HG03469 (cell line): ENCODE measurements around the gene EXOSC9.

Experiments
- ATAC-seq: cut with Tn5 transposase; IDR thresholded peaks from one replicate; pipeline ENCODE4 v1.9.1; 2021; ENCODE audit warnings: mild to moderate bottlenecking, moderate library complexity, moderate number of reproducible peaks; ENCODE audit not compliant: unreplicated experiment

The EXOSC9 gene

DNA sequence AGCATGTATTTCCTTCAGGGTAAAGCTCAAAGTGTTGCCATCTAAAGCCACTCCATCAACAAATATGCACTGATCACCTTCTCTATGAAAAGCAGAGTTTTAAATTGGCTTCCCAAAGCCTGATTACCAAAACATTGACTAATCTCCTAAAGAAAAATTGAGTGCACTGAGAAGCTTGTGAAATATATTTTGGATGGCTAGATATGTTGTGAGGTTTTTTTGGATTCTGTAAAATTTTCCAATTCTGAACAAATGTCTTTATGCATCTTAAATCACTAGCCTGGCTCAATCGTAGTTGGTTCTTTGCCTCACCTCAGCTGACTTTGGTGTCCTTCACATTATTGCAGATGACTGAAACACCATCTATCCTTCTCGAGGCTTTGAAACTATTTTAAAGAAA is 14.9 kb upstream of the EXOSC9 start:
- ATAC-seq: no peak

DNA sequence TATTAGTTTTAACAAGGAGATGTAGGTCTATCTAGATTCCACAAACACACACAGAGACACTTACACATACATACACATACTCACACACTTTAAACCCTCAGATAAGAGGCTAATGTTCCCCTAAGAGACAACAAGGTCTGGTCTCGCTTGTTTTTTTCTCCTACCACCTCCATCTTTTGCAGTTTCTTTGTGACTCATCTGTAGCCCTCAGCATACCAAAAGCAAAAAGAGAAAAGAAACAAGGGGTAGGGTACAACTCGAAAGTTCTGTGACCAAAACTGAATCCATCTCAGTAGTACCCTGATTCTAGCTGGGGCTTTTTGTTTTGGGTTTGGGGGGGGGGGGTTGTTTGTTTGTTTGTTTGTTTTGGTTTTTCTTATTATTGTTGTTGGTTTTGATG is 12.2 kb upstream of the EXOSC9 start:
- peak; percentile 87 for ATAC-seq

DNA sequence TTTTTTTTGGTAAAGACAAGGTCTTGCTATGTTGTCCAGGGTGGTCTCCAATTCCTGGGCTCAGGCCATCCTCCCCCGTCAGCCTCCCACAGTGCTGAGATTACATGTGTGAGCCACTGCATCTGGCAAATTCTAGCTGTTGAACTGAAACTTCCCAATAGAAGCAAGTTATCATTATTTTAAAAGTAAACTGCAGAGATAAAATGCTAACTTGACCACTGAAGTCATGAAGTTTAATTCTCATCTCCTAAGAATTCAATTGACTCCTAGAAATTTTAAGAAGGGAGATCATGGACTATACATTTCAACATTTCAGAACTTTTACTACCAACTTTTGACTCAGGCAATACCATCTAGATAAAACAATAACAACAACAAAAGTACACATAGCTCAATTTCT is 11.7 kb upstream of the EXOSC9 start:
- no peak for ATAC-seq

DNA sequence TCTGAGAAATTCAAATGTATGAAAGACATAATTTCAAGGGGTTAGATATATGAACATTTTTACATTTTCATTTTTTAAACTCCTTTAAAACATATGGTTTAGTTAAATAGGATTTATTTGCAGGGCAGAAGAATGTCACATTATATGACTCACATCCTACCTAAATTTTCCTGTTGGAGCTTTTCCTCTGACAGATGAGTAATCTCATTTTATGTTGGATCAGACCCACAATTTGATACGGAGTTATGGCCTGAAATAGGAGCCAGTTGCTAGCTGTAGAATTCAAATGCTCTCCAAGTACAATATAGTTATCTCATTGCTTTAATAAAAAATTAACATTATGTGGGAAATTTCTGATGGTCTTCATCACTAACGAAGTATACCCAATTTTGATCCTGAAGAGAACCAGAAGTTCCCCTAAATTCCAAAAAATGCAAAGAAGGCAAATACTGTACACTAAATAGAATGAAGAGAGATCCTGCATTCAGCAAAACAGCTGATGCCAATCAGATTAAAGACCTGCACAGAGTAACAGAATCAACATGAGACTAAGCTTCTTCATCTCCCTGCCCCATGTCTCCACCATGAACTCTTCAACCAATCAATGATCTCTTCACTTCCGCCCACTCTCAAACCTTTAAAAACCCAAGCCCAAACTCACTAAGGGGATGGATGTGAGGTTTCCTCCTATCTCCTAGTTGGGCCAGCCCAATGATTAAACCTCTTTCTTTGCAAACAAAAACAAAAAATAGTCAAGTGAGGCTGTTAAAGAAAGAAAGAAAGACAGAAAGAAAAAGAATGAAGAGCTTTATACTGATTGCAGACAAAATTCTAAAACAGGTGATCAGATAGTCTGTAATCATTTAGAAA is 10.9 kb upstream of the EXOSC9 start:
- ATAC-seq: no peak

DNA sequence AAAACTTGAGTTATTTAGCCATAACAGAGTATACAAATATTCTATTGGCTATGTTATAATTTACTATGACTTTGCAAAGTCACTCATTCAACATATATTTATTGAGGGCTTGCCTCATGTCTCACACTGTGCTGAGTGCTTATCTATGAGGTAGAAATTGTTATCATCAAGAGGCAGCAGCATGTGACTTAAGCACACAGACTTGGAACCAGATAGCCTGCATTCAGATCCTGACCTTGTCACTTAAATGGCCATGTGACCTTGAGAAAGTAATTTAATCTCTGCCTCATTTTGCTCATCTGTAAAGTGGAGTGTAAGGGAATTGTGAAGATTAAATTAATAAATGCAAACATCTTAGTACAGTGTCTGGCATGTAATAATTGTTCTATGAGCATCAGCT is 10.1 kb upstream of the EXOSC9 start:
- ATAC-seq: no peak

DNA sequence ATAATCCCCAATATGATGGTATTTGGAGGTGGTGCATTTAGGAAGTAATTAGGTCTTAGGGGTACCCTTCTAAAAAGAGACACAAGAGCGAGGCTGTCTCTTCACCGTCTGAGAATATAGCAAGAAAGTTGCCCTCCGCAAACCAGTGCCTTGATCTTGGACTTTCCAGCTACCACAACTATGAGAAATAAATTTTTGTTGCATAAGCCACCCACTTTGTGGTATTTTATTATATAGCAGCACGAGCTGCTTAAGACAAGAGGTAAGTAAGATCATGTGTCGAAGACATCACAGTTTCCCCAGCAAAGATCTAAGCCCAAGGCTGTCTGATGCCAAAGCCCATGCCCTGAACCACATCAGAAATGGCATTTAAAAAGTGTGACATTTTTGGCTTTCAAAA is 9.6 kb upstream of the EXOSC9 start:
- ATAC-seq: no peak

DNA sequence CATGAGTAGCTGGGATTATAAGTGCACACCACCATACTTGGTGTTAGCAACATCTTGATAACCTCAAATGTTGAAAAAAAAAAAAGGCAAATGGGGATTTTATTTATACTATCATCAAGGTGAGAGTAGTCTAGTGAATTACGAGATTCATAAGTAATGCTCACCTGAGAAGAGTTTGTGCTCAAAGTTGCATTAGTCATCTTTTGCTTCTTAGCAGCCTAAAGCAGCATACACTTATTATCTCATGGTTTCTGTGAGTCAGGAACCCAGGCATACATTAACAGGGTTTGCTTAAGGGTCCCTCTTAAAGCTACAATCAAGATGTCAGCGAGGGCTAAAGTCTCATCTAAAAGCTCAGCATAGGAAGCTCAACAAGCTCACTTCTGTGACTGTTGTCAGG is 8.2 kb upstream of the EXOSC9 start:
- no peak for ATAC-seq

DNA sequence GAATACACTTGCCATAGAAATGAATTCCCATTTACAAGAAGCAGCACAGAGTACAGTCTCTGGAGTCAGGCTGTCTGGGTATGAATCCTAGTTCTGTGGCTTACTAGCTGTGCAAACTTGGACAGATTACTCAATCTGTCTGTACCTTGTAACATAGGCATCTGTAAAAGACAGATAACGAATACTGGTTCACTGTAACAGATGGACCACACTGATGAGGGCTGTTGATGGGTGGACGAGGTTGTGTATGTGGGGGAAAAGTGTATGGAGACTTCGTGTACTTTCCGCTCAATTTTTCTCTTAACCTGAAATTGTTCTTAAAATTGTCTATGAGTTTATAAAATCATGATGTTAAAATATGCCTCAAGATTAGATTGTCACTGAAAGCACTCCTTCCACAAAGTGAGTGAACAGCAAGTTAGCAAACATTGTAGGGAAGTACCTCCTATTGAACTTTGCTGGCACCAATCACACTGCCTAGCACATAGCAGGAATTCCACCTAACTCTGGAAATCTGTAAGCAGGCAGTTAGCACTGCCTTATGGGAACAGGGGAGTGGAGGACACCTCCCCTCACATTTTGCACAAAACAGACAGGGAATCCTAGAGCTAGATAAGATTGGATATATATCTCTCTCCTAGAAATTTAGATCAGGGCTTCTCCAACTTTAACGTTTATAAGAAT is 6.5 kb upstream of the EXOSC9 start:
- ATAC-seq: no peak

DNA sequence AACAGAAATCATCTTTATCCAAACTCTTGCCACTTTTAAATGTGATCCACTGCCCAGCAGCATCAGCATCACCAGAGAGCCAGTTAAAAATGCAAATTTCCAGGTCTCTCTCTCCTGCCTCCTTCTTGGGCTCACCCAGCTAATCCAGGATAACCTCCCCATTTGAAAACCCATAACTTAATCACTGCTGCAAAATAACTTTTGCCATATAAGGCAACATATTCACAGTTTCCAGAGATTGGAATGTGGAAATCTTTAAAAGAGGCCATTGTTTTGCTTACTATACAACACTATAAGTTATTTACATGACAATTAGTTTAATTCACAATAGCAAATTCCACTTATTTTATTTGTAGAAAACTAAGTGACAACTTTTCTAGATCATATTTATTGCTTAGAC is 4.8 kb upstream of the EXOSC9 start:
- ATAC-seq: no peak

DNA sequence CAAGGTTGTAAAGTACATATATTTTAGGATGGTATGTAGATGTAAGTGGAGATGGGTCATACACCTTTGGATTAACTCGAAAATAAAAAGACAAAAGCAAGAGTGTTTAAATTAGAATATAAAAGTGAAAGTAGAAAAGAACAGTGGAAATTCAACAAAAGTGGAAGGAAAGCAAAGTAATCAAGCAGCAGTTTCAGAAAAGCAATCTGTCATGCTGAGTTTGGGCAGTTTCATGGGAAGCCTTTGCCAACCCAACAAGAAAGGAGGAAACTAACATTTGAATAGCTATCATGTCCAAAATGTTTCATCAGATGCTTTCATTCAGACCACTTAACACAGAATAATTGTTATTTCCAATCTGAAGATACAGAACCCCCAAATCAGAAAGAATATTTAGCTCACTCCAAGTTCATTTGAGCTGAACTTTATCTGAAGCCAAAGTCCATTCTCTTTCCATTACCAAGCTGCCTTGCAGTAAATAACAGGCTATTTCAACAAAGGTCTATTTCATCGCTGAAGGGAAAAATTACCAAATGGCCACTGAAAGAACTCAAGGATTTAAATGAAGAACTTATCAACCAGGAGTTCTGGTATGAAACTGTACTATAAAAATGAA is 1.8 kb upstream of the EXOSC9 start:
- ATAC-seq: no peak

DNA sequence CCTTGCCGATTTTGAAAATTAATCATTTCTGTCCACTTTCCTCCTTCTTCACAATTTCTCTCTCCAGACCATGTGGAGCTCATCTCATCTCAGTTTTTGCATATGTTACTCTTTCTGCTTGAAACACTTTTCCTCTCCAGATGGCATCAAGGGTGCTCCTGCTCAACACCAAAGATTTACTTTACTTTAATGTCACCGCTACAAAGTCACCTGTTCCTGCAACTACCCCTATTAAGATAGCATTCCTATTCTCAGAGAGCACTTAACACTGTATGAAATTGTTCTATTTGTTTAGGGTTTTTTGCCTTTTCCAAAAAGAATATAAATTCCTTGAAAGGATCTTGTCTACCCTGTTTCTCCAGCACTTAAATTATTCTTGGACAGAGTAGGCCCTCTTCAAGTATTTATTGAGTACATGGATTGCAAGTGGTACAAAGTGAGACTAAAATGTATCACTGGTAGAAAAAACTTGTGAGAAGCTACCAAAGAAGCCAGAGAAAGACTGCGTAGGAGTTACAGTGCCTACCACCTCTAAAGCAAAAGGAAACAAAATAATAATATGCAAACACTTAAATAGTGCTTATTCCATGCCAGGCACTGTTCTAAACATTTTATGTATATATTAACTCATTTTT is 1.1 kb upstream of the EXOSC9 start:
- no peak for ATAC-seq

DNA sequence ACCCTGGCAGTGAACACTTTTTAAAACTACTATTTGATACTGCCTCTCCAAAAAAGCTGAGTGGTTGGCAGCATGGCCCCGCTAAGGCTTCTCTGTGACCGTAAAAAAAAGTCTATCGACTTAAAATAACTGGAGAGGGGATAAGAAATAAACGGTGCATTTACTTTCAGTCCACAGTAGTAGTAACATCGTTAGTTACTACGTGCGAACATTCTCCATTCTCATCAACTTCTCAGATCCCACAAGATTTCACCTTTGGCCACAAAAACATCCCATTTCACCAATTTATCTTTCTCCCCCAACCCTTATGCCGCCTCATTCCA is 524 bp upstream of the EXOSC9 start:
- ATAC-seq: peak; percentile 14

DNA sequence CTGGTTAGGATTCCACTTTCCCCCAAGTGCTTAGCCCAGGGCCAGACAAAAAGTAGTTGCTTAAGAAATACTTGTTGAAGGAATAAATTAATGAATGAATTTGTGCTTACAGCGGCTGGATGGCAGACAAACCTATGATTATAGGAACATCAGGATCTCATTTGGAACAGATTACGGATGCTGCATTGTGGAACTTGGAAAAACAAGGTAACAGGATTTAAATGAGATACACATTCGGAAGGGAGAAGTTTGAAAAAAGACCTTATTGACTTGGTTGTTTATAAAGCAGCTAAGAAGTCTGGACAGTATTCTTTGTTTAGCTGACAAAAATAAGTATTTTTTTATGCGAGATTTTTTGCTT is 572 bp downstream of the EXOSC9 start:
- ATAC-seq: no peak

DNA sequence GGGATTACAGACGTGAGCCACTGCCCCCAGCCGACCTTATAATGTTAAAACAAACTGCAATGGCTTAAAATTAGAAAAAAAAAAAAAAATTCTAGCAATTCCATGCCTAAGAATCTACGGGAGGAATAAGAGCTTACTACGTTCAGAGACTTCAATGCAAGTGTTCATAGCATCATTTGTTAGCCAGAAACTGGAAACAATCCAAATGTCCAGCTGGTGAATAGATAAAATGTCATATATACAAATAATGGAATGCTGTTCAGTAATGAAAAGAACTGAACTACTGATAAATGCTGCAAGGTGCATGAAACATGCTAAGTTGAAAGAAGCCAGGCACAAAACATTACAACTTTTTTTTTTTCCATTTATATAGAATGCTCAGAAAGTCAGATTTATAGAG is 5.3 kb downstream of the EXOSC9 start:
- ATAC-seq: no peak

DNA sequence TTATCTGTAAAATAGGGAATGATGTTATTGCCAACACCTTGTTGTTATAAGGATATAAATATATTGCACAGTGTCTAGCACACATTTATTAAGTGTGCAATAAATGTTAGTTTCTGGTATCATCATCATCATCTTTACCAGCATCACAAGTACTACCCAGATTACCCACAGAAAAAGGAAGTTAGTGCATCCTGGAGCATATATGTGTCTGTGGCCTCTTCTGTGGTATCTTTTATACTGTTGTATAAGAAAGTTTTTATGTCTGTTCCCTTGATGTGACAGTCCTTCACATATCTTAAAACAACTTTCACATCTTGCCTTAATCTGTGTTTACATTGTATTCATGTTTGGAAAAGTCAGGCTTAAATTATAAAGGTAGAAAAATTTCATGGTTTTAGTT is 10.0 kb downstream of the EXOSC9 start:
- no peak for ATAC-seq

DNA sequence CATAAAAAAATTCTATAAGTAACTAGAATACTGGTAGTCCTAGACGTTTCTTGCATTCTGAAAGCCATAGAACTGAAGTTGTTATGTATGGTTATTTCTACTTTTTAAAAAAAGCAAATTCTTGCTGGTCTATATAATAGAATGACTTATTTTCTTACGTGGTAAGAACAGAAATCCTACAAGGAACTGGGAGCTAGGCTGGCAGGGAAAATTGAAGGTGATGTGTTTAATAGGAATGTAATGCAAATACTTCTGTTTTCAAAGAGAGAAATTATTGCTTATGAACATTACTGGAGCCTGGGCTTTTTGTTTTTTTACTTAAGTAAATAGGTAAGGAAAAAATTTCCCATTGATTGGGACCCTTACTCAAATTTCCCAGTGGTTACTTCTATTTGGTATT is 13.6 kb downstream of the EXOSC9 start:
- ATAC-seq: no peak

DNA sequence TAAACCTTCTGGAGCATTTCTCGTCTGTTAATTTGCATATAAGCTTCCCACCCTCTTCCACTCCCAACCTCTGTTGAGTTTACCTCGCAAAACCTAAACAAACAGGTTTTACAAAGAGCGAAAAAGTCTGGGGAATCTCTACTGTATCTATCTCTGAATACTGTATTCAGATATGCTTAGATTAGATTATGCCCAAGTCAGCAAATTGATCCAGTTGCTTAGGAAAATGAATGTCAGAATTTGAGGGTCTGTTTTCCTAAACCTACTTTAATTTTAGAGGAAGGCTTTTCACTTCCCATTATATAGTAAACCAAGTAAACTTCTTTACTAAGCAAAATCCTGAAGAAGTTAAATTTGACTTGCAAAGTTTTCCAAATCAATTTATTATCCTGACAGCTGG is 15.9 kb downstream of the EXOSC9 start:
- ATAC-seq: no peak

DNA sequence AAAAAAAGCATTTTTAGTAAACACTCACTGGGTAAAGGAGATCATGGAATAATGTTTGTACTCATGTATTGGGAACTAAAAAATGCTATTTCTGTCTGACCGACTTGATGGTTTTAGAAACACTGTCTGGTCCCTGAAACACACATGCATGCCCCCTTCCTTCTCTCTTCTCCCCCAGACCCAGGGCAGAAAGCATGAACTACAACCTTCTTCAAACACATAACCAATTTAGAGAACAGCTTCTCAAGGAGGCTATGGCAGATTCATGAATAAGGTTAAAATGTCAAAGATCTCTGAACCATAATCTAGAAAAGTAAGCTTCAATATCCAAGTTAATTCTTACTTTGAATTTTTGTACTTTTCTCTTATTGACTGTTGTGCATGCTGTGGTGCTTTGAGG is 16.6 kb downstream of the EXOSC9 start:
- ATAC-seq: no peak

DNA sequence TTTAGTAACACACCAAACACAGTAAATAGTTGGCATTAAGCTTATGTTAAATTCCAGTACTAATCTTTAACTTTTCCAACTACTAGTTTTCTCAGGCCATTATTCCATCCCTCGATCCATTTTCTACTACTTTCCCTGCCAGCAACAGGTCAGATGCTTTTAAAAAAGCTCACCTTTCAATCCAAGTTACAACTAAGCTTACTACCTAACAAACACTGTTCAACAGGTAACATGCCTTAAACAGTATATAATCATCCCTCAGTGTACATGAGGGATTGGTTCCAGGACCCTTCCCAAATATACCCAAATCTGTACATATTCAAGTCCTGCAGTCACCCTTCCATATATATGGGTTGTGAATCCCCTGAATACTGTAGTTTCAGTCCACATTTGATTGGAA is 17.1 kb downstream of the EXOSC9 start:
- ATAC-seq: no peak

DNA sequence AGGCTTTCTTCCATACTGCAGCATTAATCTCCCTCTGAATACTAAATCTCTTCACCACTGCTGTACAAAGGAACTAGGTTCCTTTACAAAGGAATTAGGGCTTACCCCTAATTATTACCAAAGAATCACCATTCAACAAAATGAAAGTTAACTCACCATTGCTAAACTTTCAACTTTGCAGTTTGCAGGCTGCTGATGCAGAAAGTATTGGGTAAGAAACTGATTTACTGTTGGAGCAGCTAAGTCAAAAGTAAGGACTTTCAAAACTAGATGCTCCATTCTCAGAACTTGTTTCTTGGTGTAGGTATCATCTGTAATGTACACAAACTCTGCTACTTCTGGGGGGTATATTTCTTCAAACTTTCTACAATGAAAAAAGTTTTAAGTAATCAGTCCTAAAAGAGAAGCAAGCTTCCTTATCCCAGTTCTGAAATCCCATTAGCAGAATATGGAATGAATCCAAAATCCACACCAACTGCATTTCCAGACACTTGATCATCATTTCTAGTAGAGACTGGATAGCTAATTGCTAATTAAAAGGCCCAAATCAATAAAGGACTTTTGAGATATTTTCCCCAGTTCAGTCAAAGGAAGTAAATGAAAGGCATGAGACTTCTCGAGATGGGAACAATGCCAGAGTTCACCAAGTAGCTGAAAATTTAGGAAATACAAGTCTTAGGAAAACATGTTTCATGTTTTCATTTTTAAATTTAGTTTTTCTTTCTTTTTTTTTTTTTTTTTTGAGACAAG is 18.3 kb downstream of the EXOSC9 start:
- ATAC-seq: no peak

DNA sequence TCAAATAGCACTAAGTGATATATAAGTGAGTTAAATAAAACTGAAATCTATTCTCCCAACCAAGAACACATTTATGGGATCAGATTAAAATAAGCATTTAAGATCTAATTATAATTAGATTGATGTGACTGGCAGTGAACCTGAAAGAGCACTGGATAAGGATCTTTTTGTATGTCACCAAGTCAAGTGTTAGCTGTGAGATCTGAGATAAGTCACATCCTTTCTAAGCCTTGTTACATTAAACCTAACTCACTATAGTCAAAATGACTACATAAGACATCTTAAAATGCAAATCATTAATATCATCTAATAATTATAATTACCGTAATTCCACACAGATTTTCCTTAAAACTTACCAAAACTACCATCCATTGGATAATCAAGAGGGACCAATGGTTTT is 20.9 kb downstream of the EXOSC9 start:
- no peak for ATAC-seq
